Calu3 (cell line): ENCODE measurements around the gene EOMES. TPM values are rescaled to one million over a fixed set of nuclear protein-coding genes. Genes with fewer than 3 reads are reported as not detected.

Experiments used
- BruUV-seq: library from RNA; stranded (reverse); fragments of 400-500 nt; replicated peaks from 2 replicates; lab custom pipeline; 2021; lab: Mats Ljungman, UMichigan
- CTCF ChIA-PET: fragments of 300-600 bp; sonication (Branson Sonifier 250); formaldehyde crosslinking; loops from one replicate; lab custom pipeline; 2022; ENCODE audit warnings: antibody characterized with exemption; lab: Charles Lee
- DNase-seq: peaks from one replicate; pipeline ENCODE4 v3.0.0; 2022
- H3K27ac Mint-ChIP-seq: one replicate; pipeline ENCODE4 v1.8.0; 2022; ENCODE audit warnings: mixed read lengths; ENCODE audit not compliant: unreplicated experiment
- H3K27me3 Mint-ChIP-seq: one replicate; pipeline ENCODE4 v1.8.0; 2022; ENCODE audit warnings: mixed read lengths; ENCODE audit not compliant: unreplicated experiment
- H3K36me3 Mint-ChIP-seq: one replicate; pipeline ENCODE4 v1.8.0; 2022; ENCODE audit warnings: mild to moderate bottlenecking, moderate library complexity, mixed read lengths; ENCODE audit not compliant: insufficient read depth, unreplicated experiment
- H3K4me1 Mint-ChIP-seq: one replicate; pipeline ENCODE4 v1.8.0; 2022; ENCODE audit warnings: mild to moderate bottlenecking, low read depth, mixed read lengths; ENCODE audit not compliant: unreplicated experiment
- H3K4me3 Mint-ChIP-seq: one replicate; pipeline ENCODE4 v1.8.0; 2022; ENCODE audit warnings: mild to moderate bottlenecking, low read depth, moderate library complexity, mixed read lengths; ENCODE audit not compliant: unreplicated experiment
- H3K9me3 Mint-ChIP-seq: one replicate; pipeline ENCODE4 v1.8.0; 2022; ENCODE audit warnings: low read depth, mixed read lengths; ENCODE audit not compliant: unreplicated experiment
- CTCF ChIP-seq: fragments of 200-600 bp; IDR thresholded peaks from one replicate; pipeline ENCODE4 v1.8.0; 2022; ENCODE audit warnings: antibody characterized with exemption; ENCODE audit not compliant: unreplicated experiment
- intact Hi-C: fragments of 100-400 bp; cut with micrococcal nuclease; formaldehyde crosslinking; loops from one replicate; pipeline ENCODE4 v1.10.0; 2022; ENCODE audit not compliant: unreplicated experiment
- total RNA-seq: library from RNA; stranded (reverse); gene quantifications from 2 replicates; pipeline ENCODE4 v1.2.3, GENCODE V29; 2022

Gene EOMES
- total RNA-seq, 1 experiment from 2014 or later = 0.61 TPM

GRCh38 chr3:27740854-27741253 is 18.7 kb upstream of the EOMES start:
- Mint-ChIP-seq H3K36me3 (no peaks in the 10 kb centered on the region), H3K4me1 (no peaks in the 10 kb centered on the region), H3K4me3 (no peak overlapping the region), H3K27me3 (no peaks in the 10 kb centered on the region), H3K9me3 (peaks cover 4% of the 10 kb centered on the region), H3K27ac (no peak overlapping the region)
- TF ChIP-seq CTCF = no peak
- intact Hi-C loops = no loop called here
- DNase-seq = no peak
- BruUV-seq = no TSS peak
- CTCF ChIA-PET = interaction anchor here (0.6 kb wide), 1 partner anchor 599 kb away, joined by 4 read pairs; no protein-coding TSS in a partner anchor

- TF ChIP-seq CTCF = no peak
- H3K27me3 Mint-ChIP-seq = peaks cover 3% of the 10 kb centered on the region
- CTCF ChIA-PET = no interaction called here
- no peaks in the 10 kb centered on the region for H3K36me3 Mint-ChIP-seq
- no peaks in the 10 kb centered on the region for H3K4me1 Mint-ChIP-seq
- H3K9me3 Mint-ChIP-seq = no peaks in the 10 kb centered on the region
- intact Hi-C loops = no loop called here
- no TSS peak for BruUV-seq
- DNase-seq = no peak
- H3K4me3 Mint-ChIP-seq = no peak overlapping the region
- no peak overlapping the region for H3K27ac Mint-ChIP-seq
These were observed 15.0 kb upstream of the EOMES start for GRCh38 chr3:27737091-27737490.

GRCh38 chr3:27730774-27731659 is 8.9 kb upstream of the EOMES start:
- no peak overlapping the region for H3K27ac Mint-ChIP-seq
- H3K36me3 Mint-ChIP-seq = no peaks in the 10 kb centered on the region
- CTCF ChIA-PET = no interaction called here
- intact Hi-C loops = loop anchor here (1.0 kb wide), 1 partner anchor 58 kb away; no protein-coding TSS in a partner anchor
- no TSS peak for BruUV-seq
- no peak for TF ChIP-seq CTCF
- no peaks in the 10 kb centered on the region for H3K9me3 Mint-ChIP-seq
- no peak for DNase-seq
- H3K4me1 Mint-ChIP-seq = no peaks in the 10 kb centered on the region
- no peak overlapping the region for H3K4me3 Mint-ChIP-seq
- peaks cover 52% of the 10 kb centered on the region for H3K27me3 Mint-ChIP-seq

- no peak overlapping the region for H3K4me3 Mint-ChIP-seq
- DNase-seq = no peak
- TF ChIP-seq CTCF = no peak
- CTCF ChIA-PET = no interaction called here
- H3K9me3 Mint-ChIP-seq = no peaks in the 10 kb centered on the region
- H3K27ac Mint-ChIP-seq = no peak overlapping the region
- H3K4me1 Mint-ChIP-seq = no peaks in the 10 kb centered on the region
- H3K36me3 Mint-ChIP-seq = no peaks in the 10 kb centered on the region
- H3K27me3 Mint-ChIP-seq = peaks cover 52% of the 10 kb centered on the region
- intact Hi-C loops = no loop called here
- BruUV-seq = no TSS peak
These were observed 7.9 kb upstream of the EOMES start for GRCh38 chr3:27729748-27730611.
